Activated CD8-positive, alpha-beta memory T cell treated with anti-CD3 and anti-CD28 coated beads, Interleukin-2, amount 50 U/mL, for 4 hours (primary cell): Measurements from ENCODE around the gene HIPK1.
"Not testable (repeated sequence)": the region's sequence is repeated elsewhere in the genome, so short reads cannot be mapped to it uniquely, and the experiment has no call there.

ENCODE experiments used
- DNase-seq: peaks from one replicate; pipeline ENCODE4 v3.0.0-alpha.2; 2020

Gene HIPK1

GRCh38 chr1:113983826-113984225 is 54.7 kb downstream of the HIPK1 start:
- no peak for DNase-seq

- DNase-seq, result no peak
Observed at GRCh38 chr1:113984710-113985109, 55.6 kb downstream of the HIPK1 start.

GRCh38 chr1:113986802-113987201 is 57.7 kb downstream of the HIPK1 start:
- DNase-seq, result no peak

GRCh38 chr1:113987259-113987658 is 58.1 kb downstream of the HIPK1 start:
- DNase-seq, result no peak

- no peak for DNase-seq
Observed at GRCh38 chr1:113990530-113990929, 61.4 kb downstream of the HIPK1 start.

- DNase-seq, result no peak
Observed at GRCh38 chr1:113990961-113991360, 61.8 kb downstream of the HIPK1 start.

- DNase-seq, result no peak
Observed at GRCh38 chr1:113991467-113991997, 62.4 kb downstream of the HIPK1 start.

GRCh38 chr1:113993072-113993471 is 63.9 kb downstream of the HIPK1 start:
- no peak for DNase-seq

GRCh38 chr1:113993766-113994165 is 64.6 kb downstream of the HIPK1 start:
- DNase-seq, result no peak

- no peak for DNase-seq
Observed at GRCh38 chr1:113995382-113995781, 66.3 kb downstream of the HIPK1 start.

GRCh38 chr1:113998361-113998760 is 69.2 kb downstream of the HIPK1 start:
- DNase-seq, result no peak

GRCh38 chr1:113999233-113999632 is 70.1 kb downstream of the HIPK1 start:
- DNase-seq, result no peak

GRCh38 chr1:113999799-114000198 is 70.7 kb downstream of the HIPK1 start:
- DNase-seq, result no peak

GRCh38 chr1:114000406-114000805 is 71.3 kb downstream of the HIPK1 start:
- no peak for DNase-seq

GRCh38 chr1:114002492-114003239 is 73.5 kb downstream of the HIPK1 start:
- DNase-seq, result no peak

- no peak for DNase-seq
Observed at GRCh38 chr1:114003431-114003830, 74.3 kb downstream of the HIPK1 start.

GRCh38 chr1:114006825-114007224 is 77.7 kb downstream of the HIPK1 start:
- DNase-seq, result not testable (repeated sequence)

GRCh38 chr1:114008480-114008941 is 79.4 kb downstream of the HIPK1 start:
- DNase-seq, result no peak

GRCh38 chr1:114008993-114009392 is 79.9 kb downstream of the HIPK1 start:
- no peak for DNase-seq

- DNase-seq, result no peak
Observed at GRCh38 chr1:114009393-114009792, 80.3 kb downstream of the HIPK1 start.

- DNase-seq, result no peak
Observed at GRCh38 chr1:114010433-114011184, 81.5 kb downstream of the HIPK1 start.

- no peak for DNase-seq
Observed at GRCh38 chr1:114011796-114012195, 82.7 kb downstream of the HIPK1 start.

- no peak for DNase-seq
Observed at GRCh38 chr1:114015075-114015474, 86.0 kb downstream of the HIPK1 start.

GRCh38 chr1:114019724-114020123 is 90.6 kb downstream of the HIPK1 start:
- DNase-seq, result not testable (repeated sequence)
